Ammon's horn (tissue), 1 donor: ENCODE measurements around the gene CITED4.

Source experiments
- DNase-seq: peaks from one replicate; pipeline ENCODE4 v3.0.0-alpha.2; 2016; ENCODE audit warnings: low spot score

Gene CITED4

DNA sequence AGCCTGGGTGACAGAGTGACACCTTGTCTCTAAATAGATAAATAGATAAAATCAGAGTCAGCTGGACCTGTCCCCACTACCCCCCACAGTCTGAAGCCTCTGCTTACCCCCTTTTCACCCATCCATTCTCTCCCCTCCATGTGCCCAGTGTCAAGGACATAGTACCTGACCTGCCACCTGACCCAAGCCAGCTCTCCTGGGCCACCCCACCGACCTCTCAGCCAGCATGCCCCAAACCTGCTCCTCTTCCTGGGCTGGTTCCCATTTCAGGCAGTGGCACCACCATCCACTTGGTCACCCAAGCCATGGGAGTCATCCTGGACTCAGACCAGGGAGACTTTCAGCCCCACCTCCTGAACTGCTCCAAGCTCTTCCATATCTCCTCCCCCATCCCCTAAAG lies 28.2 kb downstream of the CITED4 start:
- no peak for DNase-seq

DNA sequence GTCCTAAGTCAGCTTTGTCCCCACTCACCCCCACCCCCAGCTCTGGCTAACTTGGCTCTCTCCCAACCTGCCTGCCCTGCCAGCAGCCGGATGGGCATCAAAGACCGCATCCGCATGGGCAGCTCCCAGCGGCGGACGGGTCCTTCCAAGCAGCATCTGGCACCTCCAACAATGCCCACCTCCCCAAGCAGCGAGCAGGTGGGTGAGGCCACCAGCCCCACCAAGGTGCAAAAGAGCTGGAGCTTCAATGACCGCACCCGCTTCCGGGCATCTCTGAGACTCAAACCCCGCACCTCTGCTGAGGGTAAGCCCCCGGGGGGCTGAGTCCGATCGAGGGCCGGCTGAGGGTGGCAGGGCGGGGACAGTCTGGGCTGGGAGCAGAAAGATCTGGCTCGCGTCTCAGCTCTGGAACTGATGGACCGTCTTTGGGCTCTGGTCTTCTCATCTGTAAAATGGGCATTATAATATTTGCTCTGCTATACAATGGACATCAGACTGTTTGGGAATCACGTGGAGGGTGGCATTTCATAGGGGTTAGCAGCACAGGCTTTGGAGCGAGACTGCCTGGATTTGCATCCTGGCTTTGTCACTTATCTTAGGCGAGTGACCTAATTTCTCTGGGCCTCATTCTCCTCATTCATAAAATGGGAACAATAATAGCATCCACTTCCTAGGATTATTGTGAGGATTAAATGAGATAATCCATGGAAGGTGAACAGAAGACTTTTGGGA lies 31.0 kb downstream of the CITED4 start:
- DNase-seq: no peak

DNA sequence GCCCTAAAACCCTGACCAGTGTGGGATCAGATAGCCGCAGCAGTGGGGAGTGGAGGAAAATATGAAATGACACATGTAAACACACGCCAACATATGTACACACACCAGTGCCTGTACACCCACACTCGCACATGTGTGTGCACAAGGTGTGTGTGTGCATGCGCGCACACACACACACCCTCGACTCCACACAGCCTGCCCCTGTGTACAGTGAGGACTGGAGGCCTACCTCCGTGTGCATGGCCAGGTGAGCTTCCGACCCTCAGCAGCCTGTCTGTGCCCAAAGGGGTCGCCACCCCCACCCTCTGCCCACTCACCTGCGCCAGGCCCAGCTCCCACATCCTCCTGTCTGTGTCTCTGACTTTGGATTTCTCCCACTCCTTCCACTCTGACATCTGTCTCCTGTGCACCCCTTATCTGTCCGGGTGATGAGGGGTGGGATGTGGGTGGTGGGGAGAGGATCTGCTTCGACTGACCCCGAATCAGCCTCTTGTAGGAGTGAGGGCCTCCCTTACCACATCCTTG lies 31.7 kb downstream of the CITED4 start:
- DNase-seq: no peak

DNA sequence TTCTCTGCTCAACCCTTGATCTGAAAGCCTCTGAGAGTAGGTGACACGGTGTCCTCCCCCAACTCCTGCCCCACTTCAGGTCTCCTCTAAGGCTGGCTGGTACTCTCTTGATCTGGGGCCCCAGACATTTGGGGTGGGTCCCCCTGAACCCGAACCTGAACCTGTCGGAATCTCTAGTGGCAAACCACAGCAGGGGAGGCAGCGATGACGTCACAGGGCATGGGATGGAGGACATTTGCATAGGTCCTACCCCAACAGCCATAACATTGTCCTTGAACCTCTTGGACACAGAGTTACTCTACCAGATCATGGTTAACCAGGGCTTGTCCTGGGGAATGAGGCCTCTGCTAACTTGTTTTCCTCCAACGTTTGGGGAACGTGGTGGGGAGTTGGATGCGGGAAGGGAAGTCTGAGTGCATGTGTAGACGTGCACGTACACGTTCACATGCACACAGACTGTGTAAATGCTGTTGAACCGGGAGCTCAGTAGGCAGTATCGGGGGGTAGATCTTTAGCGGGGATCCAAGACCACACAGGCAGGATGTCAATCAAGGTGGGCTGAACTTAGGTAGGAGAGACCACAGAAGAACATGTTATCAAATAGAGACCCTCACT lies 32.4 kb downstream of the CITED4 start:
- no peak for DNase-seq

DNA sequence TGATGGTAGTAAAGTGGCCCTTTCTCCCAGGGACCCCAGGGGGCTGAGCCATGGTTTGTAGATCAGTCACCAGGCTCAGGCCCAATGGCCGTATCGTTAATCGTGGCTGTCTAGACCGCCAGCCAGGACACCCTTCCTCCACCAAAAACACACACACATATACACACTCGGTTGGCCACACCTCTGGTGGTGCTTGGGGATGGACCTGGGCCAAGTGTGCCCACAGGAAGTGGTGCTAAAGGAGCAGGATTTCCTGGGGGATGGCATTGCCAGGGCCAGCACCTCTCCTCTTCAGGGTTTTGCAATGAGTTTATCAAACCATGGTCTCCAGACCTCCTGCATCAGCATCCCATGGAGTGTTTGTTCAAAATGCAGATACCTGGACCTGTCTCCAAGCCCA lies 36.2 kb downstream of the CITED4 start:
- no peak for DNase-seq

DNA sequence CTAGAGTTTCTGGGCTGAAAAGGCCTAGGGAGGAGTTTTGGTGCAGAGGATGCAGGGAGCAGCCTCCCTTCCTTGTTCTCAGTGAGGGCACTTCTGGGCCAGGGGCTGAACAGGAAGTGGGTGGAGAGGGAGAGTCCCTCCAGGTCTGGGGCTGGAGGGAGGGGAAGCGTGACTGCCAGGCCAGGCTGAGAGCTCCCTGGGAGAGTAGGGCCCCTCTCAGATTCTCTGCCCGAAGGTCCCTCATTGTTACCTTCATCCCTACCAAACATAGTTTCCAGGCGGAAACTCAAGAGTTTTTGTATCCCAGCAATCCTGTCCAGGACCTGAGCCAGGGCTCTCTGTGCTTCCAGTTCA lies 36.8 kb downstream of the CITED4 start:
- DNase-seq: no peak

DNA sequence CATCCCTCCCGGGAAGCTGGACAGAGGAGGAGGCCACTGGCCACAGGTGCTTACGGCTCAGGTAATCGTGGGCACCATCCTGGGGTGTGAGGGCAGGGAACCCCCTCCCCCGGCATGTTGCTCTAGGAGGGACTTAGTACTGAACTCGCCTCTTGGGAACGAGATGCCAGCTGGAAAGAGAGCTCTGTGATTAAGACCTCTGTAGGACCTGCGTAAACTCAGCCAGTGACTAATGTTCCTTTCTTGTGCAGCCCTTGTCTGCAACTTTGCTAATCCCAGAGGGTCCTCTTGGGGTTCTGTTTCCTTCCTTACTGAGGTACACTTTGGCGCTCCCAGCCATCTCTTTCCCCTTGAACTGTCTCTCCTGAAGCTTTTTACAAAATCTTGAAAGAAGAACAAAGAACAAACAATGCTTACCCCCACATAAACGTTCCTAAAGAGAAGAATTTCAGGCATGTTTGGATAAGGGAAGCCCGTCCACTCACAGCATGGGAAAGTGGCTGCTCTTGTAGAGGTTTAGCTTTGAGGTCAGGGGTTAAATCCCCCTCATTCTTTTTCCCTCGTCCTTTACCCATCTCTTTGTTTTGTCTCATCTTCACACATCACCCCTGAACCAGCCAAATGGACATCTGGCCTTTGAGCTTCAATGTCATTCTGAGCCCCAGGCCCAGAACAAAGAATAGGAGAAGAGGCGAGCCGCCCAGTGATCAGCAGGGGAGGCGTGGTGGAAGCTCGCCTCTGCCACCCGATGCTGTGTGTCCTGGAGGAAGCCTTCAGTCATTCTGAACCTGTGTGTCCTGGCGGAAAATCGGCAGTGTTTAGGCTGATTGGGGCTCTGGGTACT lies 37.4 kb downstream of the CITED4 start:
- DNase-seq: no peak

DNA sequence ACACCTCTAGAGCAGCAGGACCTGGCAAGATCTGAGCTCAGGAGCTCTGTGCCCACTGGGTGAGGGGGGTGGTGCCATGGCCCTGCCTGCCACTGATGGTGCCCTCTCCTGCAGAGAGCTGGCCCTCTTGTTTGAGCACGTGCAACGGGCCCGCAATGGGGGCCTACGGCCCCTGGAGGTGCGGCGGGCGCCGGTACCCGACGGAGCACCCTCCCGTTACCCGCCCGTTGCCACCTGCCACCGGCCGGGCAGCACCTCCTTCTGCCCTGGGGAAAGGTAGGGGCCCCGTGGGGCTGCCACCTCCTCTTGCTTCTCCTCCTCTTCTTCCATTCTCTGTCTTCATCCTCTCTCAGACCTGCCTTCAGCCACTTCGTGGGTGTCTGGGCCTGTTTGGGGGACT lies 38.2 kb downstream of the CITED4 start:
- no peak for DNase-seq

DNA sequence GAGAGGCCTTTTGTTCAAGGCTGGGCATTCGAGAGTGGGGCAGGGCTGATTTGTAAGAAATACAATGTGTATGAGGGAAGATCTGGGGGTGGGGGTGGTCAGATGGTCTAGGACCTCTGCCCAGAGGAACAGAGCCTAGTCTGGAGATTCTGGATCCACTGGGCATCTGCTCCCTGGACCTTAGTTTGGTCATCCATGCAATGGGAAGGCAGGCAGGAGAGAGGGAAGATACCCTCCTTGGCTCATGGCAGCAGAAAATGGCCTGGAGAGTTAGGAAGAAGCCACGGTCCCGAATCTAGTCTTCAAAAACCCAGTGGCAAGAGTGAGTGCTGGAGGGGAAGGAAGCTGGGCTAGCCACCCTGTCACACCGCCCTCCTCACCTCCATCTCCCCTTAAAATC lies 38.8 kb downstream of the CITED4 start:
- no peak for DNase-seq

DNA sequence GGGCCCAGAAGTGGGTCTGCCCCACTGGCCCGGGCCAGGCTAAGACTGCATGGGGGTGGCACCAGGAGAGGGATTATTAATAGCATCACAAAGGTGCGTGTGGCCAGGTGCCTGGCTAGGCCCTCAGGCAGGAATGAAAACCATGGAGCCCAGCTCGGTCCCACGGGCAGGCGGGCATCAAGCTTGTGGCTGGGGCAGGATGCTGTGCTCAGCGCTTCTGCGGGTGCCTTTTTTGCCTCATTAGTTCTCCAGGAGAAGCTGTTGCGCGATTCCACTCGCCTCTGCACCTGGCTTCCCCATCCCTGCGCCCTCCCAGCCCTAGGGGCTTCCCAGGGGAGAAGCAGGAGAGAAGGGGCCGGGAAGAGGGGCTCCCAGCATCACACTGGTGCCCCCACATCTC lies 39.3 kb downstream of the CITED4 start:
- DNase-seq: no peak

DNA sequence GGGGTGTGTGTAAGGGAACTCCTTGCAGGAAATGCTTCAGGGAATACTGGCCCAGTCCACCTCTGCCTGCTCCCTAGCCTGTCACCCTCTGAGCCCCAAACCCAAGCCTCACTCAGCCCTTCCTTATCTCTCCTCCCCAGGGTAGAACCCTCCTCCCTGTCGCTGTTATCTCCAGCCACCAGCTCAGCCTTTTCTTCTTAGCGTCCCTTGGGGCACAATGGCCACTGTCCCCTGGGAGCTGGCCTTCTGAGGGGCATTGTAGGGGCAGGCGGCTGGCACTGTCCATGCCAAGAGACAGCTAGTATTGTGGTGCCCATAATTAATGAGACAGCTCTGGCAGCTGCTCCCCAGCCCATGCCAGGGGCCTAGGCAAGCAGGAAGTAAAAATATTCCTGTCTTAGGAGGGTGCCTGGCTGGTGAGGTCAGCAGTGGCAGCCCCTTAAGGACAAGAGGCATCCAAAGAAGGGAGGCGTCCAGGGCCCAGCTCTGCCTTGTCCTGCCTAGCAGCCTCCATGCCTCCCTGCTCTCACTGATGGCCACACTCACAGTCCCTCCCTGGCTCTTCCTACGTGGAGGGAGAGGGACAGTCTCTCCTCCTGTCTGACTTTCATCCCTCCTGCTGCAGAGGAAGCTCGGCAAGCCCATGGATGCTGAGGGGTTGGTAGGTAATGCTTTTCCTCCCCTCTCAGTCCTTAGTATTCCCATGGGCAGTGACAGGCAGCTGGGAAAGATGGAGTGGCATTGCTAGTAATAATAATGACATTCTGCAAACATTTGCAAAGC lies 41.1 kb downstream of the CITED4 start:
- DNase-seq: peak; percentile 91

DNA sequence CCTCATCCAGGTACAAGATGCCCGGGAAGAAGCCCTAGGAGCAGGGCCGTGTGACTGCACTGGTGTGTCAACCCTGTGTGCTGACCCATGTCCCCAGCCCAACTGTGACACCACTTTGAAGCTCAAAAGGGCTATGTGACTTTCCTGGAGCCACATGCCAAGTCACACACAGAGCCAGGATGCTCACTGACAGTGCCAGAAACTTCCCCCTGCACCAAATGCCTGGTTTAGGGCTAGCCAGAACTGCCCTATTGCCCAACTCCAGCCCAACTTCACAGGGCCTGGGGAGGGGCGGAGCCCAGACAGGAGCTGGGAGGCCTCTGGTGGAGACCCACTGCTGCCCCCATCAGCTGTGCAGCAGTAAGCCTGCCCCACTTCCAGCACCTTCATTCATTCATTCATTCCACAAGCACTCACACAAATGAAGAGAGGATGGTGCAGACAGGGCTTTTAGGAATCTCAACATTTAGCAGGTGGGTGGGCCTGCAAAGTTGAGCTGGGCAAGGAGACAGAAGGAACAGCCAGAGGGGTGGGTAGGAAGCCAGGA lies 41.8 kb downstream of the CITED4 start:
- no peak for DNase-seq

DNA sequence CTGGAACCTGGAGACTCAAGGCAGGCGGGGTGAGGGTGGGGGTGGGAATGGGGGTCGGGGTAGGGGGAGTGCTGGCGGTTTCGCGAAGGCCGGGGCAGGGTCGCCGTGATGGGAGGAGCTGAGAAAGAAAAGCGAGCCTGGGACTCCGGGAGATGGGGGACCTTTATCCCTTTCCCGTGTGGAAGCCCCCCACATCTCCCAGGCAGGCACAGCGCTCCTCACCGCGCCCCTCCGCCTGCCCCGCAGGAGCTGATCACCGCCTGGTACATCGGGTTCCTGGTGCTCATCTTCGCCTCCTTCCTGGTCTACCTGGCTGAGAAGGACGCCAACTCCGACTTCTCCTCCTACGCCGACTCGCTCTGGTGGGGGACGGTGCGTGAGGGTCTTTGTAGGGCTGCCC lies 43.1 kb downstream of the CITED4 start:
- no peak for DNase-seq

DNA sequence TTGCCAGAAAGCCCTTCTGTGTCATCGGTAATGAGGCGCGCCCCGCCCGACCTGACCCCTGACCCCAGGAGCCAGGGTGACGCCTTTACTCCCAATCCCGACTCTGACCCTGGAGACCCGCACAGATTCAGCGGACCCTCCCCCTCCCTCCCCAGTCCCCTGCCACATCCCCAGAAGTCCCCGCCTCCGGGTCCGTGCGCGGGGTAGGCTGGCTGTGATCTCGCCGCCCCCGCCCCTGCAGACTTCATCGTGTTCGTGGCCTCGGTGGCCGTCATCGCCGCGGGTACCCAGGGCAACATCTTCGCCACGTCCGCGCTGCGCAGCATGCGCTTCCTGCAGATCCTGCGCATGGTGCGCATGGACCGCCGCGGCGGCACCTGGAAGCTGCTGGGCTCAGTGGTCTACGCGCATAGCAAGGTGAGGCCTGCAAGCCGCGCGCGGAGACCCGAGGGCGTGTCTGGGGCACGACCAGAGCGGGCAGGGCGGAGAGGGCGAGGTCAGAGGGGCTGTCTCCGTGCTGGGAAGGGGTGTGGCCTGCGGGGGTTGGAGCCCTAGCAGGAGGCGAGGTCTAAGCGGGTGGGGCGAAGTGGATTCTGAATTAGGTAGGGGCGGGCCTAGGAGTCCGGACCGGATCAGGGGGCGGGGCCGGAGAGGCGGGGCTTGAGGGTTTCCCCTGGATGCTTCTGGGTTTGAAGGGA lies 43.8 kb downstream of the CITED4 start:
- DNase-seq: no peak

DNA sequence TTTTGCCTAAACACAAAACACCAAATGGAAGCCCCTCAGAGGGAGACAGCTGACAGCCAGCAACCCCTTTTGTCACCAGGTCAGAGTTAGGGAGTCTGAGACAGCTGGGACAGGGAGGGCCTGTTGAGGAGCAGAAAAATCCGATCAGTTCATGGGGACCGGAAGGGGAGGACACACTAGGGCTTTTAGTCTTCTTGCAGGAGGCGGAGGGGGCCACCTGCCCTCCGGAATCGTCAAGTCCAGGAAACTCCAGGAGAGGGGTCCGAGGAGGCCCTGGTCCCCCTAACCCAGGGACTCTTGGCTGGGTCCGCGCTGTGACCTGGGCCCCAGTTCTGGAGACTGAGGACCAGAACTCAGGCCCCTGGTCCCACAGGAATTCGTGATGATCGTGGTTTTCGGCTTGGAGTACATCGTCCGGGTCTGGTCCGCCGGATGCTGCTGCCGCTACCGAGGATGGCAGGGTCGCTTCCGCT lies 44.3 kb downstream of the CITED4 start:
- no peak for DNase-seq

DNA sequence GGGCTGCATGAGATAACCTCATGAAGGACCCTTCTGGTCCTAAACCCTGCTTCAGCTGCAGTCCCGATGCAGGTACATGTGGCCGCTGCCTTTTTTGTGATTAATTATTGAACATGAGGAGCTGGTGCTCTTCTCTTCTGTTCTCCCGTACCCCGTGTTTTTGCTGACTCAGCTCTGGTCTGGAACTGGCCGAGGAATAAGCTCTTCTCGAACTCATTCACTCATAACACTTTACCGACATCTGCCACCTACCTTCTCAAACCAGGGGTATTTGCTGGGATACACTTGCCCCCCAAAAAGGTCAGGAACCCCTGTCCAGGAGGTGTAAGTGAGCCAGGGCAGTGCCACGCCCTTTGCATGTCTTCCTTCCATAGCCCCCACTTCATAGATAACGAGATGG lies 46.7 kb downstream of the CITED4 start:
- DNase-seq: no peak
